ENCODE data around the gene LRRK1.

LRRK1 gene

GRCh38 chr15:100932676-100933348, 13.7 kb downstream of the LRRK1 start:
- DNase-seq (ENCODE audit: low spot score) = no peak

GRCh38 chr15:100934166-100934565, 15.0 kb downstream of the LRRK1 start:
- no peak for DNase-seq (ENCODE audit: low spot score)

GRCh38 chr15:100934726-100935125, 15.6 kb downstream of the LRRK1 start:
- DNase-seq (ENCODE audit: low spot score) = no peak

- DNase-seq (ENCODE audit: low spot score) = no peak
Measured at GRCh38 chr15:100937171-100937570, 18.0 kb downstream of the LRRK1 start.

GRCh38 chr15:100939791-100940190, 20.6 kb downstream of the LRRK1 start:
- no peak for DNase-seq (ENCODE audit: low spot score)

- DNase-seq (ENCODE audit: low spot score) = no peak
Measured at GRCh38 chr15:100940767-100941379, 21.7 kb downstream of the LRRK1 start.

- DNase-seq (ENCODE audit: low spot score) = no peak
Measured at GRCh38 chr15:100941536-100941935, 22.4 kb downstream of the LRRK1 start.

GRCh38 chr15:100942656-100943425, 23.7 kb downstream of the LRRK1 start:
- no peak for DNase-seq (ENCODE audit: low spot score)

- DNase-seq (ENCODE audit: low spot score) = no peak
Measured at GRCh38 chr15:100944244-100944895, 25.2 kb downstream of the LRRK1 start.

GRCh38 chr15:100944986-100945385, 25.8 kb downstream of the LRRK1 start:
- no peak for DNase-seq (ENCODE audit: low spot score)

- DNase-seq (ENCODE audit: low spot score) = no peak
Measured at GRCh38 chr15:100947760-100948429, 28.7 kb downstream of the LRRK1 start.

- no peak for DNase-seq (ENCODE audit: low spot score)
Measured at GRCh38 chr15:100948430-100948762, 29.2 kb downstream of the LRRK1 start.

- no peak for DNase-seq (ENCODE audit: low spot score)
Measured at GRCh38 chr15:100949691-100950090, 30.5 kb downstream of the LRRK1 start.

GRCh38 chr15:100951965-100952364, 32.8 kb downstream of the LRRK1 start:
- no peak for DNase-seq (ENCODE audit: low spot score)

- no peak for DNase-seq (ENCODE audit: low spot score)
Measured at GRCh38 chr15:100952566-100952965, 33.4 kb downstream of the LRRK1 start.

GRCh38 chr15:100958326-100959065, 39.3 kb downstream of the LRRK1 start:
- no peak for DNase-seq (ENCODE audit: low spot score)

GRCh38 chr15:100959066-100960050, 40.2 kb downstream of the LRRK1 start:
- no peak for DNase-seq (ENCODE audit: low spot score)

GRCh38 chr15:100966997-100967396, 47.8 kb downstream of the LRRK1 start:
- DNase-seq (ENCODE audit: low spot score) = no peak

GRCh38 chr15:100968050-100968966, 49.2 kb downstream of the LRRK1 start:
- DNase-seq (ENCODE audit: low spot score) = no peak
